Measurements from ENCODE around the gene PRRT4. TPM values are rescaled to one million over a fixed set of nuclear protein-coding genes. Genes with fewer than 3 reads are reported as not detected.

PRRT4 gene
- polyA plus RNA-seq (2014; cell fraction: cytosol; rRNA removed) = 15.5 and 17.8 TPM in 2 replicates
- polyA plus RNA-seq (2014; cell fraction: nucleus; rRNA removed) = 29.0 and 40.4 TPM in 2 replicates

DNA sequence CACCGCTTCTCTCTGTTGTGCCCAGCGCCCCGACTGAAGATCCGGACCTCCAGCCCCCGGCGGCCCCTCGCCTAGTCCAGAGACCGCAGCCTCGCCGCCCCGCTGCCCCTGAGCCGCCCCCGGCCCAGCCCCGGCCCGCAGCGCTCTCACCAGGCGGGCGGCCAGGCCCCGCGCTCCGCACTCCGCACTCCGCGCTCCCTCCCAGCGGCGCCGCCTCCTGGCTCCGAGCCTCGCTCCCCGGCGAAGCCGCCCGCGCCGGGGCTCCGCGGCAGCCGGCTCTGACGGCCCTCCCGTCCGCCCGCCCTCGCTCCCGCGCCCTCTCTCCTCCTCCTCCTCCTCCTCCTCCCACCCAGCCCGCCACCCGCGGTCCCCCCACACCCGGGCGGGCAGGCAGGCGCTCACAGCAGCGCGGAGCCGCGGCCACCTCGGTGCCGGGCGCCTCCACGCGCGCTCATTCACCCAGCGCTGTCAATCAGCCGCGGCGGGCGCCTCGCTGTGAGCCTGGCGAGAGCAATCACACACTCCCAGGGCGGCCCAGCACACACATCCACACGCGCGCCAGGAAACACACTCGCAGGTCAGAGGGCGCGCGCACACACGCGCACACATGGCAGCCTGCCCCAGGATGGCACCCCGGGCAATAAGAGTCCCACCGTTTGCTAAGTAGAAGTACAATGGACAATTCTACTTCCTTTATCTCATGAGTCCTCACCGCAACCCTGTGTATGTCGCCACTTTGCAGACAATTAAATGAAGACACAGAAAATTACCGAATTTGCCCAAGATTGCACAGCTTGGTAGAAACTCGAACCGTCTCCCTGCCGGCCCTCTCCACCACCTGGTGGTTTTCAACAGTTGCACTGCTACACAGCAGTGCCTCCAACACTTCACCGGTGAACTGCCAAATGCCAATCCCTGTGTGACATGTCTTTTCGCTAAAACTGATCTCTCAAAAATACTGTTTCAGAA is at the start of gene PRRT4:
TSS of gene PRRT4 (minus strand) at position 280 of the 969 bp plus-strand sequence.
- DNase-seq (ENCODE audit: low spot score) = no peak

DNA sequence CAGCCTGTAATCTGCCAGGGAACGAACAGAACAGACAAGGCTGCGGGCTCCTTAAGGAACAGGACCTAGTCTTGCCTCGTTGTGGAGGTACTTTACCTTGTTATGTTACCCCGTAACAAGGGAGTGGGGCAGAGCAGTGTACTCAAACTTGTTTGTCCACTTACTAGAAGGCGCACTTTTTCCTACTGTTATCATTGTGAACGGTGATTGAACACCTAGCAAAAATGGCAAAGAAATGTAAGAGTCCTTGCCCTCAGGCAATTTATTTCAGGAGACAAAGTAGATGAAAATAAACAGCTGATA is 48.9 kb upstream of the PRRT4 start:
- no peak for DNase-seq (ENCODE audit: low spot score)

- DNase-seq (ENCODE audit: low spot score) = peak; percentile 80
These were observed 48.3 kb upstream of the PRRT4 start, which contains the start of gene IMPDH1 for GRCh38 chr7:128409596-128410450. Gene IMPDH1, minus strand, starts transcription at chr7:128409982. Its CDS starts 81 bp downstream, at chr7:128409901.

GRCh38 chr7:128408709-128409595 is 47.5 kb upstream of the PRRT4 start:
- DNase-seq (ENCODE audit: low spot score) = peak; percentile 50

DNA sequence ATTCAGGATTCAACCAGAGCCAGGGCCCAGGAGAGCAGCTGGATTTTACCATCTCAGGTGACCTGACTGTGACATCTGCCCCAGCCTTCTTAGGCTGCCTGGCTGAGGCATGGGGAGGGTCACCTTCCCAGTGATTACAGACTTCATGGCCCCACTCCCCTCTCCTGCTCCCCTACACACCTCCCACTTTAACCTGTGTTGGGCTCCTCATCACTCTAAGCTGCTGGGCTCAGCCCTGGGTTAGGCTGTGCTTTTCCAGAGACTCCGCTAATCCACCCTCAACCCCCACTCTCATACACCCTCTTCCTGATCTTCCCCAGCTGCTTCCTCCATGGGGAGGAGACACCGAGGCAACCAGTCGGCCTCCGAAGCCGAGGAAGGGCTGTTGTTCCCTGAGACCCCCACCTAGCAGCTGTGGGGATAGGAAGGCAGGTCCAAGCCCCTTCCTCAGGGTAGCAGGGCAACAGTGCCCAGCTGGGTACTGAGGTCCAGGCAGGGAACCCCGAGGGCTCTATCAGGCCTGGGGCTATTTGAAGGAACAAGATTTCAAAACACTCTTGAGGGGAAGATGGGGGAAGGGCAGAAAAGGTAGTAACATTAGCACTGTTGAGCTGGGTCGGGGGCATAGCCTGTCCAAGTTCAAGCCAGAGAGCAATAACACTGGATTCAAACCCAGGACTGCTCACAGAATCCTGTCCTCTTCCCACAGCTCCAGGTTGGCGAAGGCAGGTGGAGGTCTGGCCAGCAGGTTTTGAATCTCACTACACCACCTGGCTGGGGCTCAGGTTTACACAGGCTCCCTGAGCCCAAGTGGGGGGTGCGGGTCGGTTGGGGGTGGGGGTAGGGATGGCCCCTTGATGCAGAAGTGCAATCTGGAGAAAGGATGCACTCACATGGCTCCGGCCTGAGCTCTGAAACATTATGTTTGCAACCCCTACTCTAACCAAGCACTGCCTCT is 46.5 kb upstream of the PRRT4 start:
- peak; percentile 48 for DNase-seq (ENCODE audit: low spot score)

GRCh38 chr7:128407233-128407589 is 45.7 kb upstream of the PRRT4 start:
- DNase-seq (ENCODE audit: low spot score) = no peak

- DNase-seq (ENCODE audit: low spot score) = no peak
These were observed 45.1 kb upstream of the PRRT4 start for GRCh38 chr7:128406314-128407232.

- DNase-seq (ENCODE audit: low spot score) = peak; percentile 47
These were observed 44.2 kb upstream of the PRRT4 start for GRCh38 chr7:128405471-128406313.

- DNase-seq (ENCODE audit: low spot score) = no peak
These were observed 43.5 kb upstream of the PRRT4 start for GRCh38 chr7:128404886-128405470.

DNA sequence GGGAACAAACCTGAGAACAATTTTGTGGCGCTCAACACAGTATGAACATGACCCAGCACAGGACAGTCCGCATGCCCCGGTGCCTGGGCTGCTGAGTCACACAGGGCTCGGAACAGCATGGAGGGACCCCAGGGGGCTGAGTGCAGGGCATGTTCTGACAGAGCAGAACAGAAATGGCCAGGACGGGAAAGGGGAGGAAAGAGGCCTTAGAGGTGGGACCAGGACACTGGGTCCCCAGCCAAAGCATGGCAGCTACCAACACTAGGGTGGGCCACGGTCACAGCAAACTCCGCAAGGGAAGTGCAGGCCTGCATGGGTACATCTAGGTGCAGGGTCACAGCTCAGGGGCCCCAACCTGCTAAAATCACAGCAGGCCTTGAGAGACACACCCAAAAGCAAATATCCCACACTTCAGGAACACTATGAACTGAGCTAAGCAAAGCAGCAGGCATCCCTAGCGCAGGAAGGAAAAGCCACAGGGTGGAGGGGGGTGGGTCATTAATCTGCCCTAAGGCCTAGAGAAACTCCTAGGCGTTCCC is 42.7 kb upstream of the PRRT4 start:
- DNase-seq (ENCODE audit: low spot score) = no peak

- DNase-seq (ENCODE audit: low spot score) = no peak
These were observed 42.2 kb upstream of the PRRT4 start for GRCh38 chr7:128403676-128404075.

GRCh38 chr7:128402356-128402755 is 40.9 kb upstream of the PRRT4 start:
- no peak for DNase-seq (ENCODE audit: low spot score)

DNA sequence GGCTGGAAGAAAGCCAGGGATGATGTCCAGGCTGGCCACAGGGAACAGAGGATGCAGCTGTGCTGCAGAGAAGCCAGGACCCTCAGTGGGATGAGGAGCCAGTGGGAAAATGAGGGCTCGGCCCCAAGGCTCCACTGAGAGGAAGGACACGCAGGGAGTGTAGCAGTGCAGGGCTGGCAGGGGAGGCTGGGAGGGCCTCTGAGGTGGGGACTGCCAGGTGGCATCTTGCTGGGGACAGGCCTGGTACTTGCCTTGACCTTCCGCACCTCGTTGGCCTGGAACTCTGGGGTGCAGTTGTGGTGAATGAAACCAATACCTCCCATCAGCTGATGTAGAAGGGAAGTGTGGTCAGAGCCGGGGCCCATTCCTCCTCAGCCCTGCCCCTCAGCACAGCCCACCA is 39.1 kb upstream of the PRRT4 start:
- no peak for DNase-seq (ENCODE audit: low spot score)

GRCh38 chr7:128399991-128400390 is 38.5 kb upstream of the PRRT4 start:
- DNase-seq (ENCODE audit: low spot score) = no peak

GRCh38 chr7:128398841-128399135 is 37.3 kb upstream of the PRRT4 start:
- DNase-seq (ENCODE audit: low spot score) = no peak

DNA sequence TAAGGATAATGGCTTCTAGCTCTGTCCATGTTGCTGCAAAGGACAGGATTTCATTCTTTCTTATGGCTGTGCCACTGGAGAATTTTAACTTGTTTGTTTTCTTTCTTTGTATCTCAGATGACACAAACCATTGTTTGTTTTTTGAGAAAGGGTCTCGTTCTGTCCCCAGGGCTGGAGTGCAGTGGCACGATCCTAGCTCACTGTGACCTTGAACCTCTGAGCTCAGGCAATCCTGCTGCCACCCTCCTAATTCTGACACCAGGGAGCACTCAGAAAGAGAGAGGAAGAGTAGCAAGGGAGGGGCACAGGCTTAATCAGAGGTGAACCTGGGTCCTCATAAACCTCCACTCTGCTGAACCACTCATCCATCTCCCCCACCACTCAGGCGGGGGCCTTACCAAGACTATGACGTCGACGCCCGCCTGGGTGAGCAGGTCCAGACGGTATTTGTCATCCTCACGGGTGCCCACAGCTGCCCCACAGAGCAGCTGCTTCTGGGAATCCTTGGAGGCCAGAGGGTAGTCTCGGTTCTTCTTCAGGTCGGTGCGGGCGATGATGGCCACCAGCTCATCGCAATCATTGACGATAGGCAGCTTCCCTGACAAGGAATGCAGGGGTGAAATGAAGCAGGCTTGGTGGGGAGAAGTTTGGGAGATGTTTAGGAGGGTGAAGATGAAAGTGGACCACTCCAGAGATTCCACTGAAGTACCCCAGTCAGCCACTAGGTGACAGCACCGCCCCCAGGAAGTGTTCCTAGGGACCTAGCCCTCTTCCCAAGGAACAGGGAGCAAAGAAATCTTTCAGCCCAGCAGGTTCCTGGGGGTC is 36.7 kb upstream of the PRRT4 start:
- peak; percentile 54 for DNase-seq (ENCODE audit: low spot score)

DNA sequence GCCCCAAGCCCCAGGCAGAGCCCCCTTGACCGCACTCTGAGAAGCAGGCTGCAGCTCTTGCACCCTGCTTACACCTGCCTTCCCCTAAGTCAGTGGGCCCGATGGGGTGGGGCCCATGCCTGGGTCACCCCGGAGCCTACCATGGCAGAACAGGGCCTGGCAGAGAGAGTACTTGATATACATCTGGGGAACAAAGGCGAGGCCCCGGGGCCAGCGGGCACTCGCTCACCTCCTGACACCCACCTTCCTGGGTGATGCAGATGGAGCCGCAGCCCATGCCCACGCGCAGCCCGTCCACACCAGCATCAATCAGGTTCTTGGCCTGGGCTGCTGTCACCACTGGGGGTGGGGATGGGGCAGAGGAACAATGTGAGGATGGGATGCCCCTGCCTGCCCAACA is 34.9 kb upstream of the PRRT4 start:
- no peak for DNase-seq (ENCODE audit: low spot score)
